SK-N-MC (cell line): ENCODE results near the gene CDK16.

Source experiments
- EZH2 ChIP-seq: fragments of 200-600 bp; sonication (generic); IDR thresholded peaks from one replicate; pipeline ENCODE4 v1.6.1; 2017; ENCODE audit warnings: antibody characterized with exemption
- FOXP2 ChIP-seq: optimal IDR thresholded peaks from 2 replicates; pipeline ENCODE3; 2011; ENCODE audit warnings: mild to moderate bottlenecking, moderate library complexity; ENCODE audit not compliant: insufficient read depth; ENCODE audit errors: extremely low read length, control extremely low read depth
- POLR2AphosphoS5 ChIP-seq: IDR thresholded peaks from 2 replicates; pipeline ENCODE4 v1.6.1; 2012; ENCODE audit warnings: mild to moderate bottlenecking, low read depth, low read length, borderline replicate concordance

DNA sequence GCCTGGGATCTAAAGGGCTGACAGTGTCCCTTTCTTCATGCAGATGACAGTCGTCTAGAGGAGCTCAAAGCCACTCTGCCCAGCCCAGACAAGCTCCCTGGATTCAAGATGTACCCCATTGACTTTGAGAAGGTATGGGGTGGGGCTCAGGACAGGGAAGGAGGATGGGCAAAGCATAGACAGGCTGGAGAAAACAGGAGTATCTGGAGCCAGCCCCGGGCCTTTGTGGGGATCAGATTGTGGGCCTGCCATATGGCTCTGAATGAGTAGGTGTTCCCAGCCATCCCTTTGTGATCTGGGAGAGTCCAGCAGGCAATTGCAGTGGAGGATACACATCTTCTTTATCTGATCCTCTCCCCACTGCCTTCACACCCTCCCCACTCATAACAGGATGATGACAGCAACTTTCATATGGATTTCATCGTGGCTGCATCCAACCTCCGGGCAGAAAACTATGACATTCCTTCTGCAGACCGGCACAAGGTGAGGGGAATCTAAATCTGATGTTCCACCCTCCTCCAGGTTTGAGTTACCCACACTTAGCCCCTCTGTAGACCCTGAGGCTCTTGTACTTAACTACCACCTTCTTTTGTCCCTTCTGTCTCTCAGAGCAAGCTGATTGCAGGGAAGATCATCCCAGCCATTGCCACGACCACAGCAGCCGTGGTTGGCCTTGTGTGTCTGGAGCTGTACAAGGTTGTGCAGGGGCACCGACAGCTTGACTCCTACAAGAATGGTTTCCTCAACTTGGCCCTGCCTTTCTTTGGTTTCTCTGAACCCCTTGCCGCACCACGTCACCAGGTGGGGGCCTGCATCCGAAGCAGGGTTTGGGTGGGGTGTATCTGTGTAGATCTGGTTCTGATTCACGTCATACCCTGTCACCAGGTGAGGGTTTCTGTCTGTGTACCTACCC is 5.8 kb upstream of the CDK16 start:
- TF ChIP-seq EZH2 (no peak), POLR2AphosphoS5 (no peak), FOXP2 (no peak)
